CD4-positive, alpha-beta memory T cell (primary cell): ENCODE data around the gene DLX3. TPM values are rescaled to one million over a fixed set of nuclear protein-coding genes. Genes with fewer than 3 reads are reported as not detected.

Experiments
- CTCF ChIA-PET: fragments of 350-600 bp; sonication (Branson Sonifier 250); formaldehyde crosslinking; loops from one replicate; lab custom pipeline; 2021; ENCODE audit warnings: inconsistent platforms; ENCODE audit not compliant: partially characterized antibody; lab: Charles Lee
- POLR2A ChIA-PET: fragments of 350-600 bp; sonication (Branson Sonifier 250); formaldehyde crosslinking; loops from one replicate; lab custom pipeline; 2021; ENCODE audit not compliant: partially characterized antibody; lab: Charles Lee
- DNase-seq, 5 donors: peaks; one replicate each; pipeline versions ENCODE4 v3.0.0 to v3.0.0-alpha.2; 2020 to 2022; ENCODE audit warnings: mixed read lengths in 1 of 5
- H3K27ac ChIP-seq: one replicate; pipeline ENCODE4 v1.7.0; 2013; ENCODE audit warnings: low read depth, low read length
- H3K27me3 ChIP-seq: 2 replicates; pipeline ENCODE4 v1.7.0; 2013; ENCODE audit warnings: mild to moderate bottlenecking, low read length, moderate library complexity; ENCODE audit not compliant: insufficient read depth
- H3K36me3 ChIP-seq: 2 replicates; pipeline ENCODE4 v1.7.0; 2013; ENCODE audit warnings: mild to moderate bottlenecking, low read length, moderate library complexity; ENCODE audit not compliant: insufficient read depth
- H3K4me1 ChIP-seq: 2 replicates; pipeline ENCODE4 v1.7.0; 2013; ENCODE audit warnings: mild to moderate bottlenecking, low read length, moderate library complexity; ENCODE audit not compliant: insufficient read depth
- H3K4me3 ChIP-seq, 2 donors: one replicate each; pipeline ENCODE4 v1.7.0; 2013; ENCODE audit warnings: low read length in 2 of 2, mild to moderate bottlenecking in 1 of 2
- H3K9me3 ChIP-seq, 2 donors: one replicate each; pipeline ENCODE4 v1.7.0; 2013; ENCODE audit warnings: low read length in 2 of 2, control low read depth in 1 of 2; ENCODE audit not compliant: control insufficient read depth in 1 of 2
- H3K27ac Mint-ChIP-seq, 7 donors: one replicate each; pipeline ENCODE4 v1.8.0; 2020 to 2021; ENCODE audit warnings: mixed read lengths in 7 of 7, mild to moderate bottlenecking in 6 of 7, inconsistent platforms in 3 of 7, moderate library complexity in 3 of 7
- H3K27me3 Mint-ChIP-seq, 2 donors: one replicate each; pipeline ENCODE4 v1.8.0; 2020 to 2021; ENCODE audit warnings: mixed read lengths in 2 of 2
- H3K36me3 Mint-ChIP-seq, 2 donors: one replicate each; pipeline ENCODE4 v1.8.0; 2020 to 2021; ENCODE audit warnings: mixed read lengths in 2 of 2, inconsistent platforms in 1 of 2, mild to moderate bottlenecking in 1 of 2
- H3K4me1 Mint-ChIP-seq, 4 donors: one replicate each; pipeline ENCODE4 v1.8.0; 2020 to 2021; ENCODE audit warnings: mixed read lengths in 4 of 4, mild to moderate bottlenecking in 1 of 4
- H3K4me3 Mint-ChIP-seq, 8 donors: one replicate each; pipeline ENCODE4 v1.8.0; 2020 to 2021; ENCODE audit warnings: mixed read lengths in 8 of 8, mild to moderate bottlenecking in 7 of 8, moderate library complexity in 6 of 8, inconsistent platforms in 3 of 8
- H3K9me3 Mint-ChIP-seq, 8 donors: one replicate each; pipeline ENCODE4 v1.8.0; 2020 to 2021; ENCODE audit warnings: mixed read lengths in 8 of 8, mild to moderate bottlenecking in 5 of 8, inconsistent platforms in 3 of 8, moderate library complexity in 1 of 8
- intact Hi-C: fragments of 100-400 bp; cut with micrococcal nuclease; formaldehyde crosslinking; loops from one replicate; pipeline ENCODE4 v1.15.1; 2023
- polyA plus RNA-seq, 2 donors: library from polyadenylated mRNA; unstranded; fragments of 300-500 nt; fragmentation: Illumina TruSeq; gene quantifications; one replicate each; pipeline ENCODE4 v1.2.3, GENCODE V29; 2021
- total RNA-seq, 2 experiments: library from RNA; stranded (reverse); gene quantifications; one replicate each; pipeline ENCODE4 v1.2.3, GENCODE V29; 2021

DLX3 gene
- total and polyA plus RNA-seq, 4 experiments from 2014 or later = not detected

- H3K36me3 ChIP-seq = no peaks in the 10 kb centered on the region
- ChIA-PET POLR2A (no interaction called here), CTCF (interaction anchor here (0.7 to 10.0 kb wide), 3 partner anchors 26 to 68 kb away, joined by 5 to 174 read pairs (median 101); partner anchors contain the start of gene PDK2)
- no peak overlapping the region for H3K4me3 ChIP-seq
- Mint-ChIP-seq H3K4me1 (peaks cover 2 to 21% (median 9%) of the 10 kb centered on the region in 4 donors), H3K4me3 (no peak overlapping the region), H3K9me3 (no peaks in the 10 kb centered on the region), H3K27me3 (peaks cover 27 to 28% of the 10 kb centered on the region in 2 donors), H3K27ac (no peak overlapping the region), H3K36me3 (no peaks in the 10 kb centered on the region)
- DNase-seq = no peak
- peaks cover 0 to 5% of the 10 kb centered on the region in 2 donors for H3K9me3 ChIP-seq
- peaks cover 8% of the 10 kb centered on the region for H3K4me1 ChIP-seq
- intact Hi-C loops = no loop called here
- no peaks in the 10 kb centered on the region for H3K27me3 ChIP-seq
- H3K27ac ChIP-seq = no peak overlapping the region
These were observed 29.8 kb upstream of the DLX3 start for GRCh38 chr17:50024808-50025207.

DNA sequence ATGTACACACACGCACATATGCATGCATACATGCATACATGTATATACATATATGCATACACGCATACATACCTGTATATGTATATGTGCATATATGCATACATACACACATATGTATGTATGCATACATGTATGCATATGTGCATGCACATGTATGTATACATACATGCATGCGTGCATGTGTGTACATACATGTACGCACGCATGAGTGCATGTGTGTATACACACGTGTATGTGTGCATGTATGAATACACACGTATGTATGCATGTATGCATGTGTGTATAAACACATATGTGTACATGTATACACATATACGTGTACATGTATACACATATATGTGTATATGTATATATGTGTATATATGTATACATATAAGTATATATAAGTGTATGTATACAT, 28.5 kb upstream of the DLX3 start:
- peaks cover 21 to 24% of the 10 kb centered on the region in 2 donors for H3K27me3 Mint-ChIP-seq
- no peaks in the 10 kb centered on the region for H3K36me3 ChIP-seq
- ChIA-PET CTCF (no interaction called here), POLR2A (no interaction called here)
- no peak for DNase-seq
- no peaks in the 10 kb centered on the region for H3K9me3 Mint-ChIP-seq
- peaks cover 8% of the 10 kb centered on the region for H3K4me1 ChIP-seq
- peaks cover 3% of the 10 kb centered on the region for H3K27me3 ChIP-seq
- intact Hi-C loops = no loop called here
- H3K27ac Mint-ChIP-seq = no peak overlapping the region
- H3K4me3 Mint-ChIP-seq = no peak overlapping the region
- no peak overlapping the region for H3K4me3 ChIP-seq
- H3K9me3 ChIP-seq = peaks cover 0 to 5% of the 10 kb centered on the region in 2 donors
- H3K4me1 Mint-ChIP-seq = peaks cover 2 to 17% (median 9%) of the 10 kb centered on the region in 4 donors
- no peak overlapping the region for H3K27ac ChIP-seq
- H3K36me3 Mint-ChIP-seq = no peaks in the 10 kb centered on the region

GRCh38 chr17:50022463-50023130, 27.6 kb upstream of the DLX3 start:
- Histone ChIP-seq H3K27ac (no peak overlapping the region), H3K9me3 (peaks cover 0 to 5% of the 10 kb centered on the region in 2 donors), H3K27me3 (peaks cover 3% of the 10 kb centered on the region), H3K4me3 (no peak overlapping the region), H3K36me3 (no peaks in the 10 kb centered on the region), H3K4me1 (peaks cover 8% of the 10 kb centered on the region)
- intact Hi-C loops = no loop called here
- ChIA-PET CTCF (interaction anchor here (1.2 to 3.2 kb wide), 3 partner anchors 13 to 72 kb away, joined by 3 to 20 read pairs (median 8); no protein-coding TSS in a partner anchor), POLR2A (no interaction called here)
- DNase-seq = no peak
- no peaks in the 10 kb centered on the region for H3K36me3 Mint-ChIP-seq
- H3K27me3 Mint-ChIP-seq = peaks cover 17 to 20% of the 10 kb centered on the region in 2 donors
- H3K4me3 Mint-ChIP-seq = no peak overlapping the region
- no peak overlapping the region for H3K27ac Mint-ChIP-seq
- peaks cover 2 to 11% (median 8%) of the 10 kb centered on the region in 4 donors for H3K4me1 Mint-ChIP-seq
- no peaks in the 10 kb centered on the region for H3K9me3 Mint-ChIP-seq

DNA sequence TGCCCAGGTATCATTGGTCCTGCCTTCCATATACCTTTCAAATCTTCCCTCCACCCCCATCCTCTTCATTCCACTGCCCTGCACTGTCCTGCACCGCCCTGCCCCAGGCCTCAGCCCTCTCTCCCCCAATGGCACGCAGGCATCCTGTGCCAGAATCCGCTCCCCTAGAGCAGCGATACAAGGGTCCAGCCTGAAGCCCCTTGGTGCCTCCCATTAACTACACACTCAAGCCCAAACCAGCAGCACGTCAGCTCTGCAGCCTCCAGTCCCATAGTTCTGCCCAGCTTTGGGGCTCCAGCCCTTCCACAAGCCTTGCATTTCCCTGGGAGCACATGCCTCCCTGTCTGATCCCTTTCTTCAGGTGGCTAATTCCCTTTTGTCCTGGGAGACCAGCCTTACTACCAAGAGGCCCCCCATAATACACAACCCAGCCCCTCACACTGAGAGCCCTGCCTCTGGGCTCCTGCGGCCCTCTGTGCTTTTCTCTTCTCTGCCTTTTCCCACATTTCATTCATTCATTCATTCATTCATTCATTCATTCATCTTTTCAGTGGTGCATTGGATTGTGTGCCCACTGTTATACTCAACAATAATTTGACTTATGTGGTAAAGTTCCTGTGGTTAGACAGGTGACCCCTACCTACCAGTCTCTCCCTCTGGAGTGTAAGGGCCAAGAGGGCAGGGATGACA, 26.8 kb upstream of the DLX3 start:
- H3K27me3 ChIP-seq = peaks cover 3% of the 10 kb centered on the region
- POLR2A ChIA-PET = no interaction called here
- H3K36me3 Mint-ChIP-seq = no peaks in the 10 kb centered on the region
- no peaks in the 10 kb centered on the region for H3K36me3 ChIP-seq
- CTCF ChIA-PET = interaction anchor here (1.2 to 3.2 kb wide), 4 partner anchors 14 to 72 kb away, joined by 3 to 20 read pairs (median 6); no protein-coding TSS in a partner anchor
- no peak overlapping the region for H3K27ac ChIP-seq
- no peak overlapping the region for H3K4me3 ChIP-seq
- peaks cover 0 to 5% of the 10 kb centered on the region in 2 donors for H3K9me3 ChIP-seq
- H3K4me1 ChIP-seq = peaks cover under 1% of the 10 kb centered on the region
- no peak overlapping the region for H3K4me3 Mint-ChIP-seq
- H3K27me3 Mint-ChIP-seq = peaks cover 14 to 21% of the 10 kb centered on the region in 2 donors
- H3K4me1 Mint-ChIP-seq = peaks cover under 1 to 6% (median 3%) of the 10 kb centered on the region in 4 donors
- intact Hi-C loops = no loop called here
- no peaks in the 10 kb centered on the region for H3K9me3 Mint-ChIP-seq
- no peak overlapping the region for H3K27ac Mint-ChIP-seq
- DNase-seq = no peak

- Histone ChIP-seq H3K27ac (no peak overlapping the region), H3K4me3 (no peak overlapping the region), H3K4me1 (no peaks in the 10 kb centered on the region), H3K36me3 (no peaks in the 10 kb centered on the region), H3K27me3 (peaks cover 3% of the 10 kb centered on the region), H3K9me3 (peaks cover 0 to 5% of the 10 kb centered on the region in 2 donors)
- H3K9me3 Mint-ChIP-seq = peaks cover 0 to 2% (median 0%) of the 10 kb centered on the region in 8 donors
- CTCF ChIA-PET = interaction anchor here (1.6 to 3.2 kb wide), 3 partner anchors 23 to 73 kb away, joined by 4 to 20 read pairs (median 8); no protein-coding TSS in a partner anchor
- no peaks in the 10 kb centered on the region for H3K4me1 Mint-ChIP-seq
- H3K36me3 Mint-ChIP-seq = no peaks in the 10 kb centered on the region
- peaks cover 12 to 19% of the 10 kb centered on the region in 2 donors for H3K27me3 Mint-ChIP-seq
- intact Hi-C loops = no loop called here
- POLR2A ChIA-PET = no interaction called here
- H3K4me3 Mint-ChIP-seq = no peak overlapping the region
- no peak for DNase-seq
- H3K27ac Mint-ChIP-seq = no peak overlapping the region
These were observed 26.0 kb upstream of the DLX3 start for GRCh38 chr17:50020841-50021599.

DNA sequence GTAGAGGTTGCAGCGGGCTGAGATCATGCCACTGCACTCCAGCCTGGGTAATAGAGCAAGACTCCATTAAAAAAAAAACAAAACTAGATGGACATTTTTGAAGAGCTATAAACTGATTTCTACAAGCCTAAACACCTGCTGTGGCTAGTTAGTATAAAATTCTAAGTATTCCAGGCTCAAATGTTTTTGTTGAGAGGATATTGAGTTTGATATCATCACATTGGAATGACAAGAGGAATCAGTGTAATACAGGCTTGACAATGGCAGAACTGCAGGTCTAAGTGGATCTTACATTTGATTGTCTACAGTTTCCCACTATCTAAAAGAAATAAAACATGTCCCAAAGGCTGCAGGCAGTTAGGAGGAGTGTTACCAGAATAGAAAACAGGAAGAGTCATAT, 23.9 kb upstream of the DLX3 start:
- Histone ChIP-seq H3K27me3 (peaks cover 3% of the 10 kb centered on the region), H3K36me3 (no peaks in the 10 kb centered on the region), H3K4me3 (no peak overlapping the region), H3K27ac (no peak overlapping the region), H3K9me3 (no peaks in the 10 kb centered on the region), H3K4me1 (no peaks in the 10 kb centered on the region)
- no peak overlapping the region for H3K27ac Mint-ChIP-seq
- DNase-seq = no peak
- ChIA-PET CTCF (interaction anchor here (0.8 to 1.5 kb wide), 4 partner anchors 12 to 75 kb away, joined by 3 to 7 read pairs (median 4); no protein-coding TSS in a partner anchor), POLR2A (no interaction called here)
- H3K4me3 Mint-ChIP-seq = no peak overlapping the region
- no peaks in the 10 kb centered on the region for H3K4me1 Mint-ChIP-seq
- H3K36me3 Mint-ChIP-seq = peaks cover 0 to 2% of the 10 kb centered on the region in 2 donors
- intact Hi-C loops = no loop called here
- H3K27me3 Mint-ChIP-seq = peaks cover 13 to 19% of the 10 kb centered on the region in 2 donors
- peaks cover 0 to 12% (median 10%) of the 10 kb centered on the region in 8 donors for H3K9me3 Mint-ChIP-seq
